ENCODE measurements around the gene PDCD1LG2.
"Not testable (repeated sequence)": the region's sequence is repeated elsewhere in the genome, so short reads cannot be mapped to it uniquely, and the experiment has no call there.

The PDCD1LG2 gene

DNA sequence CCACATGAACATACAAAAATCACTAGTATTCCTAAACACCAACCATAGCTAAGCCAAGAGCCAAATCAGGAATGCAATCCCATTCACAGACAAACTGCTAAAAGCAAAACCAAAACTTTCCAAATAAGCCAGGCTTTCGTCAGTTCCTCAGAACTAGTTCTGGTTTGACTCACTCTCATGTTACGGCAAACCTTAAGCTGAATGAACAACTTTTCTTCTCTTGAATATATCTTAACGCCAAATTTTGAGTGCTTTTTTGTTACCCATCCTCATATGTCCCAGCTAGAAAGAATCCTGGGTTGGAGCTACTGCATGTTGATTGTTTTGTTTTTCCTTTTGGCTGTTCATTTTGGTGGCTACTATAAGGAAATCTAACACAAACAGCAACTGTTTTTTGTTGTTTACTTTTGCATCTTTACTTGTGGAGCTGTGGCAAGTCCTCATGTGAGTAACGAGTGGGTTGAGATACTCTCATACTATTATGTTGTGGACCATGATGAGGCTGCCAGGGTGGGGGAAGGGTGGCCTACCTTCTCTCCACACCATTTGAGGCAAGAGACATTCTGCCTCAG is at the start of gene PDCD1LG2:
Gene PDCD1LG2 (plus strand): TSS at position 172 of the 572 bp plus-strand sequence. CDS start 12,016 bp downstream, outside the sequence.
- peak; percentile 33 for DNase-seq

DNA sequence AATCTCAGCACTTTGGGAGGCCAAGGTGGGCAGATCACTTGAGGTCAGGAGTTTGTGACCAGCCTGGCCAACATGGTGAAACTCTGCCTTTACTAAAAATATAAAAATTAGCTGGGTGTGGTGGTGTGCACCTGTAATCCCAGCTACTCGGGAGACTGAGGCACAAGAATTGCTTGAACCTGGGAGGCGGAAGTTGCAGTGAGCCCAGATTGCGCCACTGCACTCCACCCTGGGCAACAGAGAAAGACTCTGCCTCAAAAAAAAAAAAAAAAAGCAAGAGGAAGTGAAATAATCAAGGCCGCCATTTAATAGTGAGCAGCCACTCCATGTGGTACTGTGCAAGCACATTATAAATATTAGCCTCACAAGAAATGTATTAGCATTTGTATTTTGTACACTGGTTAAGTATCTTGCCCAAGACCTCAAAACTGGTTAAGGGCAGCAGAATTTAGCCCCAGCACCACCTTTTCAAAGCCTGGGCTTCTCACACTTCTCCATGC is 45.5 kb upstream of the PDCD1LG2 start:
- not testable (repeated sequence) for DNase-seq

DNA sequence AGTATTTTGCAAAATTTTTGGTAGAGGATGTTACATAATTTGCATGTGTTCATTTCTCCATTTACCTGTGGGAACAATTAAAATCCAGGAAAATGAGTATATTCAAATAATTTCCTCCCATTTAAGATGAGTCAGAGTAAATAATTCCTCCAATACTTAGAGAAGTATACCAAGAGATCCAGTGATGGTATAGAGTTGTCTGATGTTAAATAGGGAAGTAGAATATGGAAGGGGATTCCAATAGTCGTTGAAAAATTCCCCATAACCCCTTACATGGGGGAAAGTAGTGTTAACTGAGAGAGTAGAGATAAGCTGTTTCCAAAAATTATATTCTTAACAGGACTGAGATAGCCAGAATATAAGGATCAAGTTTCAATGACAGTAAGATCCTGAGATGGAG is 44.3 kb upstream of the PDCD1LG2 start:
- no peak for DNase-seq

DNA sequence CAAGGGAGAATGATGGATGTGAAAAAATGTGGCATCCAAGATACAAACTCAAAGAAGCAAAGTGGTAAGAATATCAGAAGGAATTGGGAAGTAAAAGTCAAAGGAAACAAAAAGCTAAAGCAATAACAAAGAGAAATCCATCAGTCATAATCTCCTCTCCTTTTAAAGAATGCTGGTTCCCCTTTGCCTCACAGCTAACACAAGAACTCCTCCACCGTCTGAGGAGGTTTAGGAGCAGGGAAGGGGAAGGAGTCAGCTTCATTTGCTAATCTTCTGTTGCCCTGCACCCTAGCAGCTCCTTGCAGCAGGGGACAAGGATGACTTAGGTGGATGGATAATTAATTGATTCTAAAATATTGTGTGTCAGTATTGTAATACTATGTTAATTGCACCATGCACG is 43.6 kb upstream of the PDCD1LG2 start:
- DNase-seq, result no peak

DNA sequence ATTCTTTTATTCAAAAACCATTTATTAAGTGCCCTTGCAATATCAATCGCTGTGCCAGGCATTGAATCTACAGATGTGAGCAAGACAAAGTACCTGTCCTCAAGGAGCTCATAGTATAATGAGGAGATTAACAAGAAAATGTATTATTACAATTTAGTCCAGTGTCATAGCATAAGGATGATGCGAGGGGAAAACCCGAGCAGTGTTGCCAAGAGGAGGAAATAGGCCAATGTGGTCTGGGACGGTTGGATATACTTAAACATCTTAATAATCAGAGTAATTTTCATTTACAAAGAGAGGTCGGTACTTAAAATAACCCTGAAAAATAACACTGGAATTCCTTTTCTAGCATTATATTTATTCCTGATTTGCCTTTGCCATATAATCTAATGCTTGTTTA is 41.5 kb upstream of the PDCD1LG2 start:
- DNase-seq, result no peak

DNA sequence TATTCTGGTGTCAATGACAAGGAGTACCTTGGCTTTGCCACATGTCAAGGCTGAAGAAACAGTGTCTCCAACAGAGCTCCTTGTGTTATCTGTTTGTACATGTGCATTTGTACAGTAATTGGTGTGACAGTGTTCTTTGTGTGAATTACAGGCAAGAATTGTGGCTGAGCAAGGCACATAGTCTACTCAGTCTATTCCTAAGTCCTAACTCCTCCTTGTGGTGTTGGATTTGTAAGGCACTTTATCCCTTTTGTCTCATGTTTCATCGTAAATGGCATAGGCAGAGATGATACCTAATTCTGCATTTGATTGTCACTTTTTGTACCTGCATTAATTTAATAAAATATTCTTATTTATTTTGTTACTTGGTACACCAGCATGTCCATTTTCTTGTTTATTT is 40.2 kb upstream of the PDCD1LG2 start:
- no peak for DNase-seq

DNA sequence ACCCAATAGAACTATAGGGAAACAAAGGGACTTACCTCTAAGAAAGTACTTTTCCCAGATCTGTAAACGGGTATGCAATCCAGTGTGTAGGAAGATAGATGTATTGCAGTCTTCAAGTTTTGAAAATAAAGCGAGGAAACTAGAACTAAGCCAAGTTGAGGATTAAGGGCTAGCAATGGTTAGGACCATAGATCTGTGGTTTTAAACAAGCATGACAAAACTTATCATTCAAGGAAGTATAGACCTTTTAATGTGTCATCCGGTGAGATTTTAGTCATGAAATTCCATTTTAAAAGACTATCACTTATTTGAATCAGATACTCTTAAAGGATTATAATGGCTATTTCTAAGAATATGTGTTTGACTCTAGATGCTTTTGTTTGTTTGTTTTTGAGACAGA is 39.5 kb upstream of the PDCD1LG2 start:
- DNase-seq, result no peak

DNA sequence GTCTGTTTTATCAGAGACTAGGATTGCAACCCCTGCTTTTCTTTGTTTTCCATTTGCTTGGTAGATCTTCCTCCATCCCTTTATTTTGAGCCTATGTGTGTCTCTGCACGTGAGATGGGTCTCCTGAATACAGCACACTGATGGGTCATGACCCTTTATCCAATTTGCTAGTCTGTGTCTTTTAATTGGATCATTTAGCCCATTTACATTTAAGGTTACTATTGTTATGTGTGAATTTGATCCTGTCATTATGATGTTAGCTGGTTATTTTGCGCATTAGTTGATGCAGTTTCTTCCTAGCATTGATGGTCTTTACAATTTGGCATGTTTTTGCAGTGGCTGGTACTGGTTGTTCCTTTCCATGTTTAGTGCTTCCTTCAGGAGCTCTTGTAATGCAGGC is 34.7 kb upstream of the PDCD1LG2 start:
- DNase-seq, result not testable (repeated sequence)

DNA sequence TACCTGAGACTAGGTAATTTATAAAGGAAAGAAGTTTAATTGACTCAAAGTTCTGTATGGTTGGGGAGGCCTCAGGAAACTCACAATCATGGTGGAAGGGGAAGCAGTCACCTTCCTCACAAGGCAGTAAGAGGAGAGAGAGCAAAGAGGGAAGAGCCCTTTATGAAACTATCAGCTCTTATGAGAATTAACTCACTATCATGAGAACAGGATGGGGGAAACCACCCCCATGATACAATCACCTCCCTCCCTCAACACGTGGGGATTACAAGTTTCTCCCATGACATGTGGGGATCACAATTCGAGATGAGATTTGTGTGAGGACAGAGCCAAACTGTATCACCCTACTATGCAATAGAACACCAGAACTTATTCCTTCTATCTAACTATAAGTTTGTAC is 32.1 kb upstream of the PDCD1LG2 start:
- no peak for DNase-seq

DNA sequence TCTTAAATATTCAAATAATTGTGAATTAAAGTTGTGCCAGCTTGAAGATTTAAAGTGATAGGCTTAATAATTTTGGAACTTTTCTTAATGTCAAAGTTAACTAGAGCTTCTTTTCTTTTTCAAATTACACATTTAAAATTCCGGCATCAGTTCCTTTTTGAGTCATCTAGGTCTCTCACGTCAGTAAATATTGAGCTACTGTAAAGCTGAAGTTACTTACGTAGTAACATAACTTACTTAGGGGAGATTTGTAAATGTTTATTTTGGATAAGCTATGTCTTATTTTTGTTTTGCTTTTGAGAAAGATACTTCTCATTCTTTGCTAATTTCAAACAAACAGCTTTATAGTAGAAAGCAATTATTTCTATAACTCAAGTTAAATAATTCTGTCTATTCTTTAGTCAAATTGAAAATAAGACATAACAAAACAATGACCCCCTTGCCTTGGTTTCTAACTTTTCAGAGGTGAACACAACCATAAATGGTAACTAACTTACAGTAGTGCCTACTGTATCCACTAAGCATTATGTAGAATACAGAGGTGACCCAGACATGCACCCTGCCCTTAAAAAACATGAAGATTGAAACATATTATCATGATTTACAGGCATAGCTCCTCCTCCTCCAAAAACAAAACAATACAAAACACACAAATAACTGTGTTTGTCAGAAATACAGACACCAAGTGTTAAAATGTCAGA is 30.2 kb upstream of the PDCD1LG2 start:
- DNase-seq, result no peak

DNA sequence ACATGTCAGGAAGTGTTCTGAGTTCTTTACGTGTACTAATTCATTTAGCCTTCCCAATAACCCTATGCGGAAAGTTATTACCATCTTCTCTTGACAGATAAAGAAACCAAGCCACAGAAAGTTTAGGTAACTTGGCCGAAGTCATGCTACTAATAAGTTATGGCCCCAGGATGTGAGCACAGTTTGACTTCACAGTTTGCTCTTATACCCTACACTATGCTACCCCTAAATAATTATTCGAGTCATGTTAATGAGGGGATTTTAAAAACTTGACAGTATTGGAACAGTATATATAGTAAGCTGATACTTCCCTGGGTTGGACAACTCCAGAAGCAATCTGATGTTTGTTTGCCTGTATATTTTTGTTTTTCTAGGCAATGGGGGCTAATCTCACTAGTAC is 29.4 kb upstream of the PDCD1LG2 start:
- DNase-seq, result no peak

DNA sequence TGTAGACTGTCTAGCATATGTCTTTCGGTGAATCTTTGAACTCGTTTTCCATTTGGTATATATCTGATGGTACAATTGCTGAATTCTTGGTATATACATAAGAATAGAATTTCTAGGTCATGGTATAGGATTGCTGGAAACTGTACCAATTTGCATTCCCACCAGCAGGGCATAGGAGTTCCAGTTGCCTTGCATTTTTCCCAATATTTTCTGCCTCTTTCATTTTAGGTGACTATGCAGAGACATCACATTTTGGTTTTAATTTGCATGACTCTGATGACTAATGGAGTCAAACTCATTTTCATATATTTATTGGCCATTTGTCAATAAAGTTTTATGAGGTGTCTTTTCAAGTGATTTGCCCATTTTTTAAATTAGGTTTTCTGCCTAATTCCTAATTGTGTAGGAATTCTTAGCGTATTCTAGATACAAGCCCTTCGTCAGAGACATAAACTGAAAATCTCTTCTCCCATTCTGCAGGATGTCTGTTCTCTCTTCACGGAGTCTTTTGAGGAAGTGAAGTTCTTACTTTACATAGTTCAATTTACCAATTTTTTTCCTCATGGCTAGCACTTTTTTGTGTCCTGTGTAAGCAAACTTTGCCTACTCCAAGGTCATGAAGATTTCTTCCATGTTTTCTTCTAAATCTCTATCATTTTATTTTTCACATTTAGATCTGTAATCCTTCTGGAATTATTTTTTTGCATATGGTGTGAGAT is 28.9 kb upstream of the PDCD1LG2 start:
- no peak for DNase-seq

DNA sequence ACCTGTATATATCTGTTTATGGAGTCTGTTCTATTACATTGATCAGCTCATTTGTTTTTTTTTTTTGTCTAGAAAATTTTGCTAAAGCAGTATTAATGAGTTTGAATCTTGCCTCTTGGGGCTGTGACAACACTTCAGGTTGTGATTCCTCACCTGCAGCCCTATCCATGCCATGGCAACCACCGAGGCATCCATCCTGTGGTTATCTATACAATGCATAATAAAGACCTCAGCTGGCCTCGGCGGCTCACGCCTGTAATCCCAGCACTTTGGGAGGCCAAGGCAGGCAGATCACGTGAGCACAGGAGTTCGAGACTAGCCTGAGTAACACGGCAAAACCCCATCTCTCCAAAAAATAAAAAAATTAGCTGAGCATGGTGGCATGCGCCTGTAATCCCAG is 28.1 kb upstream of the PDCD1LG2 start:
- no peak for DNase-seq

DNA sequence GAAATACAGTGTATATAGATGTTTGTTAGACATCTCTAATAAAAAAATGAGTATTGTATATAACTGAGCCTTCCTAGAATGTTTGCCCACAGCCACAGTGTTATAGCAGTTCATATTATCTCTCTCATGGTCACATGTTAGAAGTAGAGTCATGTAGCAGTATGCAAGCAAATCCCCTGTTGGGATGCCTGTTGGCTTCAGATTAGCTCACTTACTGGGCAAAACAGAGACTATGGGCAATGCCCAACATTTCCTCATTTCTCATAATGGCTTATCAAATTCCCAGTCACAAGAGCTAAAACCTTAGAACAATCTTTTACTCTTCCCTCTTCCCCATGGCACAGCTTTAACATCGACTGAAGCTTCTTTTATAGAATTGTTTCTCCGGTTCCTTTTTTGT is 27.0 kb upstream of the PDCD1LG2 start:
- no peak for DNase-seq

DNA sequence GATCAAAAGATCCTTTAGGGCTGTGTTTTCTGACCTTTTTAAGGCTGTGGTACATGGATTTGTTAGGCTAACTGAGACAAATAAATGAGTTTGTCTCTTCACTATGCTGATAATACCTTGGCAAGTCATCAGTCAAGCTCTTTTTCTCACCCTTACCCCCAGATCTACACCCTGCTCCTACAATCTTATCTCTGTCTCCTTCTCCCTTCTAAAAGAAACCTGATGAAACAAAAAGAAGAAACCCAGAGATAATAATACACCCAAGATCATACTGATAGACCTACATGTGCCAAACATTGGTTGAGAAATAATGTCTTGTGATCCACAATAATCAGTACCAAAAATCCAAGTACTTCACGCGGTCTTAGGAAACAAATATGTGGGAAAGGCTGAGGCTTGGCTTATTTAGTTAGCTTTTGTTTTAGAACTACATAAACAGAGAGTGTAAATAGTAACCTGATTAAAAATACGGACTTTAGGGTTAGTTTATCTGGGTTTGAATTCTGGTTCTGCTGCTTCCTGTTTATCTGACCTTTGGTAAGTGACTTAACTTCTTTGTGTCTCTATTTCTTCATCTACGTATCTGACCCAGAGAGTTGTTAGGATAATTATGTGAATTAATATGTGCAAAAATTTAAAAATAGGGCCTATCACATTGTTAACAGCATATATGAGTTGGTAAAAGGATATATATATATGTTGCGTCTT is 24.8 kb upstream of the PDCD1LG2 start:
- DNase-seq, result no peak

DNA sequence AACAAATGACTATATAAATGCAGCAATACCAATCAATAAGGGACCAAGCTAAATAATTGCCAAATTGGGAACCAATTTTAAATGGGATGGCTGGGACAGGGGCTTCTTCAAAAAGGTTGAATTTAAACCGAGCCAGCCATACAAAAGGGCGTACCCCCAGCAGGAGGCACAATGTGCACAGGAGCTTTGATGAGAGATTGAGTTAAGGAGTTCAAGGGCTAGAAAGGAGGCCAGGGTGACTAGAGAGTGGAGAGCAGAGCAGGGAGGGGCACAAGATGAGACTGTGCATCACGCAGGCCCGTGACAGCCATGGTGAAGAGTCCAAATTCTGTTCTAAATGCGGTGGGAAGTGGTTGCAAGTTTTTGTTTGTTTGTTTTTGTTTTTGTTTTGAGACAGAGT is 23.3 kb upstream of the PDCD1LG2 start:
- no peak for DNase-seq

DNA sequence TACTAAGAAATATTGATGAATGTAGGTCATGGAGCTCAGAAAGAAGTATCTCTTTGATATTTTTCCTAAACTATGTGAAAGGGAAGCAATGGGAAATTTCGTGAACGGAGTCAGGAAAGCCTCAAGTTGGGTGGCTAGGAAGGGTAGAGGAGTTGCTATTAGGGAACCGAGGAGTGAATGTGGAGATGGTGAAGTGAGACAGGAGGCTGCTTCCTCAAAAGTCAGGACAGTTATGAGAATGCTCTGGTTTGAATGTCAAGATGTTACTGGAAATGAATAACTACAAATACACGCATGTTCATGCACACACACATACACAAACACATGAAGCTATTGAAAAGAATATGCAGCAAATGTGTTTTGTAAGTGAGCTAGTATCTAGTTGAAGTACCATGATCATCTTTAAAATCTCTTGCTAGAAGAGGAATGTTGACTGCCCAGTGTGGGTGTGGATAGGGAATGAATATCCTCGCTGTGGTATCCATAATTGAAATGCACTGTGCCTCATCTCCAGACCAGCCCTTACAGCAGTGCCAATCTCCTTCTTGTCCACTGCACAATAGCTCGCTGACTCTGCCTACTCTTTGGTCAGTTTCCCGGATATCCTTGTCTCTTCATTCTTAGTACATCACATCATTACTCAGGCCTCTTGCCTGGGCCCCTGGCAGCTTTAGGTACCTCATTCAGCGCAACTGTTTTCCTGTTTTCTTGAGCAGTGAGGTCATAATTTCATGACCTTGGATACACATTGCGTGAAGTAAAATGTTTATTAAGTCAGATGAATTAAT is 21.9 kb upstream of the PDCD1LG2 start:
- no peak for DNase-seq

DNA sequence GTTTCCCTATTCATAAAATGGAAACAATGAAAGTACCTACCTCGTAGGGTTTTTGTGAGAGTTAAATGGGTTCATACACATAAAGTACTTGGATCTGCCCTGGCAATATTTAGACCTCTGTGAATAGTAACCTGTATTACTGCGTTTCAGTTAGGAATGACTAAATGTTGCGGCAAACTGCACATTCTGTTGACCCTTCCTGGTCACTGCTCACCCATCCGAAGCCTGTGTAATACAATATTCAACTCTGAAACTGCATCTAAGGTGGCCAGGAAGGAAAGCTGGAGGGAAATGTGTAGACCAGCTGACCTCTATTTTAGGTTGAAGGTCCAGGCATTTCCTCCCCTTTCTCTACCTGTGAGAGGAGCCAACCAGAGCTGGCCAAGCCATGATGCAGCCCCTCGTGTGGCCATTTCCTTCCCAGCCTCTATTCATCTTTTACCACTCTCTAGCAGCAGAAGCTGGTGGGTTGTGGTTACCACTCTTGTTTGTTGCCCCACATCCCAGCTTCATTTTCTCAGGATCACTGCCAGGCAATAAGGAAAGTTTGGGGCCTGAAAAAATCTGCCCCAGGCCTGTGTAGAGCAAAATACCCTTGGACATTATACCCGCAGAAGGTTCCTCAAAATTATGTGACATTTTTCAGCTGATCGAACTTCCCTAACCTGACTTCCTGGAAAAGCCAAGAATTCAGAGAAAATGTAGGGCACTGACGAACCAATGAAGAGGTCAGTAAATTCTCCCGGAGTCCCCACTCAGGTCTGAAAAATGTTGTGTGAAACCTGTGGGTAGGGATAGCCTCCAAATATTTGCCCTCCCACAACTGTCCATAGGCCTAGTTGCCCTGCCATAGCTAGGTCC is 20.5 kb upstream of the PDCD1LG2 start:
- no peak for DNase-seq

DNA sequence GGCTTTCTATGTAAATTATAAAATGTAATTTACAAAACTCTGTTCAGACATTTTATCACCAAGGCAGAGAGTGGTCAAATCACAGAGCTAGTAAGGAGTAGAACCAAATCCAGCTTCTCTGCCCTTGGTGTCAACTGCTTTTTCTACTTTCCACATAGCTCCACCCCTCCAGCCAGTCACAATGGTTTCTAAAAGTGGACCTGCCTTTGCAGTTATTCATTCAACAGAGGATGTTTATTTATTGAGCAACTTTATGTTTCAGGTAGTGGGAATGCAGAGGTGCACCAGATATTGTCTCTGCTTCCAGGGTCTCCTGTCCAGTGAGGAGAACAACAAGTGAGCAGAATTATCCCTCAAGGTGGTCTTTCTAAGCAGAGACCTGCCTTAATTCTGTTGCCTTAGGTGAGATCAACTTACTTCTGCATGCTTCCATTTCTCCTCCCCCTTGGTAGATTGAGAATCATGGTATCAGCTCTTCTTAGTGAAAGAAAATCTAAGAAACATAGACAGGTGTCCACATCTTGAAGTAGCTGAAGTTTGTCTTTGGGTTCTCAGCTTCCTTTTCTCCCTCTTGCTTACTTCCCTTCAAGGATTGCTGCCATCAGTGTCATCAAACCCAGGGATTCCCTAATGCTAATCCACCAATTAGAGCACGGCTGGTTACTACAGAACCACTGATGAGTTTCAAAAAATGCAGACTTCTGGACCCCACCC is 17.2 kb upstream of the PDCD1LG2 start:
- no peak for DNase-seq

DNA sequence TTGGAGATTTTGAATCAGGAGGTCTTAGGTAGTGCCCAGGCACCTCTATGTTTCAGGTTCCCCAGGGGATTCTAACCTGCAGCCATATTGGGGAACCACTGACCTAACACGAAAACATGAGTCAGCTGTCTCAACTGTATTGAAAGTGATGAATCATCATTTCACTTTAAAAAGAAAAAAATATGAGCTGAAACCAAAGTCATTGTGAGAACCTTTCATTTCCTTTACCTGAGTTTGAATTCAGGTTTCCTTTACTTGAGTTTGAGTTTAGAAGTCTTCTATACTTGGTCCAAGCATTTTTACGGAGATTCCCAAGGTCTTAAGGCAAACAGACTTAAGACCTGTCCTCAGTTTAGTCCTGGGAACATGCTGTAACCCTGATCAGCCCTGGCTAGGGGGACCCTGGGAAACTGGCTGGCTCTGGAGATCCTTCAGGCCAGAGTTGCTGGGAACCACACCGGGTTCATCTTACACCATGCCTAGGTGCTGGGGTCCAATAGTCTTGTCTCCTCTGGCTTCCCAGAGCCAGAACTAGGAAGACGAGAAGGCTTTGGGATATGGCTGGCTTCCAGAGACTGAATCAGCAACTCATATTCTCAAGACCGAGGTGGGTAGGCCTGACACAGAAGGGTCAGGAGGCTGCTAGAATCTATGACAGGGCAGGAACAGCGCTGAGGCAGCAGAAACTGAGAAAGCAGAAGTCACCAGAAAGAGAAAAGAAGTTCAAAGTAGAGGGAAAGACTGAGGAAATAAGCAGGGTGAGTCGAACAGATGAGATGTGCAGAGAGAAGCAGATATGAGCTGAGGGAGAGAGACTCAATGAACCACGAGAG is 16.4 kb upstream of the PDCD1LG2 start:
- DNase-seq, result no peak

All from eye (tissue), 1 donor.